Uterus (tissue), 2 donors: ENCODE results near the gene CCNY.

Experiments used
- CTCF ChIP-seq, 4 experiments: fragments of 200-600 bp in 2 of 4; fragments of 450-650 bp in 2 of 4; sonication (generic) in 2 of 4; IDR thresholded peaks; one replicate each; pipeline ENCODE4 v1.5.1; 2016 to 2019; ENCODE audit warnings: antibody characterized with exemption in 4 of 4, mild to moderate bottlenecking in 2 of 4, moderate library complexity in 1 of 4
- POLR2A ChIP-seq, 2 donors: fragments of 450-650 bp; IDR thresholded peaks; one replicate each; pipeline ENCODE4 v1.6.1; 2016; ENCODE audit warnings: antibody characterized with exemption in 2 of 2, mild to moderate bottlenecking in 1 of 2, moderate library complexity in 1 of 2

- TF ChIP-seq CTCF (IDR thresholded peaks at IDR 0.05): no peak
- no peak for TF ChIP-seq POLR2A (IDR thresholded peaks at IDR 0.05)
Observed at GRCh38 chr10:35364808-35365207, 28.5 kb downstream of the CCNY start.
